SK-N-MC (cell line): ENCODE data around the gene RPH3AL.

Experiments used
- DNase-seq: peaks from one replicate; pipeline ENCODE4 v3.0.0-alpha.2; 2011; ENCODE audit warnings: low read depth, low spot score
- H3K27ac ChIP-seq: fragments of 200-600 bp; sonication (generic); 2 replicates; pipeline ENCODE4 v1.5.1; 2016; ENCODE audit warnings: mixed run types
- H3K36me3 ChIP-seq: fragments of 200-600 bp; sonication (generic); 2 replicates; pipeline ENCODE4 v1.6.1; 2017; ENCODE audit warnings: antibody characterized with exemption, low read length, mixed read lengths; ENCODE audit not compliant: insufficient read depth
- H3K4me3 ChIP-seq: fragments of 200-600 bp; sonication (generic); 2 replicates; pipeline ENCODE4 v1.5.1; 2016
- H3K9ac ChIP-seq: fragments of 200-600 bp; sonication (generic); 2 replicates; pipeline ENCODE4 v1.8.0; 2017; ENCODE audit warnings: mixed run types, mixed read lengths; ENCODE audit not compliant: insufficient read length
- H3K9me3 ChIP-seq: fragments of 200-600 bp; sonication (generic); 2 replicates; pipeline ENCODE4 v1.6.1; 2017; ENCODE audit warnings: low read depth, mild to moderate bottlenecking, antibody characterized with exemption, low read length, moderate library complexity, mixed read lengths
- EZH2 ChIP-seq: fragments of 200-600 bp; sonication (generic); IDR thresholded peaks from one replicate; pipeline ENCODE4 v1.6.1; 2017; ENCODE audit warnings: antibody characterized with exemption
- FOXP2 ChIP-seq: optimal IDR thresholded peaks from 2 replicates; pipeline ENCODE3; 2011; ENCODE audit warnings: mild to moderate bottlenecking, moderate library complexity; ENCODE audit not compliant: insufficient read depth; ENCODE audit errors: extremely low read length, control extremely low read depth
- POLR2AphosphoS5 ChIP-seq: IDR thresholded peaks from 2 replicates; pipeline ENCODE4 v1.6.1; 2012; ENCODE audit warnings: mild to moderate bottlenecking, low read depth, low read length, borderline replicate concordance

The RPH3AL gene

DNA sequence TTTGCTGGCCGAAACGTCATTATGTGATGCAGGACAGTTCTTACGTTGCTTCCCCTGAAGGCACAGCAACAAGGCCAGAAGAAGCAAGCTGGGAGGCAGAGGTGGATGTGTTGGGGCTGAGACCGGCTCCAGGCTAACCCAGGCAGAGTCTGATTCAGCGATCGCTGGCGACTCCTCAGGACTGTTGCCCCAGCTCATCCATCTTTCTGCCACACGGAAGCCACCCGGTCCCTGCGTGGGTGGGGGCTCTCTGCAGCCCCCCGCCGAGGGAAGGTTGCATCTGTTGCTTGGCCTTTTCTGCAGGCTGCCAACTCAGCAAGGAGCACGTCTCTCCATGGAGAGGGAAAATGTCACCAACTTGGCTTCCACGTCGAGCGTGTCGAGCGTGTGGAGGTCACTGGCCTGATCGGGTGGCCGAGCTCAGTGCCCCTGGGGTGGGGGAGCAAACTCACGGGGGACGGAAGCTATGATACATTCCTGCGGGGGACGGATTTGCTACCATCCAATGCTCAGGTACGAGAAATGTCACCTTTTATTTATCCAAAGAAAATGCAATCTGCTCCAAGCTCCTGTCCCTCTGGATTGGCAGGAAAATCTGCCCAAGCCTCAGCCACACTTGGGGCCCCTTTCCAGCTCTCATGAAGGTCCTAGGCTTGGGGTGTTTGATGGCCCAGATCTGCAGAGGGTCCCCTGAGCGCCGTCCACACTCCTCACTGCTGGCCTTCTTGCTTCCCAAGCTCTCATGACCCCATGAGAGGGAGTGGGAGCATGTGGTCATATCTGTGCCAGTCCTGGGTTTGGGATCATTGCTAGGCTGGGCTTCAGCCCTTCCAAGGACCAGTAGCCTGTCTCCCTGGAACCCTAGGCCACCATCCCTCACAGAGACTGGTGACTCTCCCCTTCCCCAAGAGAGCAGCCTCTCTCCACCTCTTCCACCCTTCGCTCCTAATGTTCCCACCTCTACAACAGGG, 69.4 kb downstream of the RPH3AL start:
- Histone ChIP-seq H3K9ac (no peak overlapping the region), H3K4me3 (no peak overlapping the region), H3K9me3 (no peaks in the 10 kb centered on the region), H3K27ac (no peak overlapping the region; the same call in 1 of the 2 replicates), H3K36me3 (no peaks in the 10 kb centered on the region; the same call in 1 of the 2 replicates)
- TF ChIP-seq POLR2AphosphoS5: no peak
- DNase-seq: no peak

DNA sequence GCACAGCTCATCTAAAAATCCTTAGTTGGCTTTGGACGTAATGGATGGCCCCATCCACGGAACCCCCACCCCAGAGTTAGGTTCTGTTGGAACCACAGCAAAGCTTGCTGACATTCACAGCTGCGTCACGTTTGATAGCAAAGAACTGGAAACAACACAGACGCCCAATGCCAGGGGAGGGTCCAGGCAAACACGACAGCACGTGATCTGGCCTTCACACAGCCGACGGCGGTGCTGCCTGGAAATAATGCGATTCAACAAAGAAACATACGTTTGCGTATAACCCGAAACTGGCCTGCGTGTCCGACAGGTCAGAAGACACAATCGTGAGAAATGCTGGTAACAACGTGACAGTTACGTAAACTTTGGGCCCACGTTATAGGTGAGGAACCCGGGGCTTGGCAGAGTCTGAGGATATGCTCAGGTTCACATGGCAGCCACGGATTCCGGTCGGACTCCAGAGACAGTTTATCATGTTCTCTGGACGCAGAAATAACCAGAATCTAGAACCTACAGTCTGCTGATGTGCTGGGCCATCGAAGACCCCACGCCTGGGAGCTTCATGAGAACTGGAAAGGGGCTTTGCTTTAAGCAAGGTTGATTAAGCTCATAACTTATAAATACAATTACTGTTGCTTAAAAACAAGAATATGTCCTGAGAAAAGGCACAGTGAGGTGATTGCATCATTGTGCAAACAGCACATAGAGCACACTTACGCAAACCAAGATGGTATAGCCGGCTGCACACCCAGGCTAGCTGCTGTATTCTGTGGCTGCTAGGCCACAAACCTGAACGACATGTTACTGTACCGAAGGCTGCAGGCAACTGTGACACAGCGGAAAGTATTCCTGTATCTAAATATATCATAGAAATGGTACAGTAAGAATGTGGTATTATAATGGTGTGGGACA, 70.4 kb downstream of the RPH3AL start:
- Histone ChIP-seq H3K9me3 (no peaks in the 10 kb centered on the region), H3K36me3 (no peaks in the 10 kb centered on the region; the same call in 1 of the 2 replicates), H3K27ac (no peak overlapping the region; the same call in 1 of the 2 replicates), H3K9ac (no peak overlapping the region), H3K4me3 (no peak overlapping the region)
- no peak for DNase-seq
- no peak for TF ChIP-seq POLR2AphosphoS5
- TF ChIP-seq EZH2: no peak
- TF ChIP-seq FOXP2: no peak

DNA sequence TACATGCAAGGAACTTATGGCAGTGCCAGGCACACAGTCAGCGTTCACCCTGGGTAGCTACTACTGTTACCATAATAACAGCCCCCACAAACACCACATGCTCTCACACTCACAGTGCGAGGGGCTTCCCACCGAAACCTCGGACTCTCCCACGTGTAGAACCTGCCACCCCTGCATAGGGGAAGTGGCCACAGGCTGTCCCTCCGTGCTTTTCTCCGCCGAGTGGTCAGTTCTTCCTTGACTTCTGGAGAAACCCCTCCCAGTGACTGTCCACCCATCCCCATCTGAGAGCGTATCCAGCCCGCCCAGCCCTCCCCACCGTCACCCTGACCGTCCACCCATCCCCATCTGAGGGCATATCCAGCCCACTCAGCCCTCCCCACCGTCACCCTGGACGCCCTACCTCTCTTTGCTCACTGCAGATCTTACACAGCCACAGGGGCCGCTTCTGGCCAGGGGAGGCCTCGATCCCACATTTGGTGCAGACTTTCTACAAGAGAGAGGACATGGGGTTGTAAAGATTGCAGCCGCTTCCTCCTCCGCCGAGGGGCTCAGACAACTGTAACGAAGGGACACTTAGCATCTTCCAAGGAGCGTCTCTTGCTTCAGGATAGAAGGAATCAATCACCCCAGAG, 71.1 kb downstream of the RPH3AL start:
- Histone ChIP-seq H3K36me3 (no peaks in the 10 kb centered on the region; the same call in 1 of the 2 replicates), H3K4me3 (no peak overlapping the region), H3K27ac (no peak overlapping the region), H3K9me3 (no peaks in the 10 kb centered on the region), H3K9ac (no peak overlapping the region)
- DNase-seq: no peak
- no peak for TF ChIP-seq FOXP2
- no peak for TF ChIP-seq POLR2AphosphoS5
- TF ChIP-seq EZH2: no peak

DNA sequence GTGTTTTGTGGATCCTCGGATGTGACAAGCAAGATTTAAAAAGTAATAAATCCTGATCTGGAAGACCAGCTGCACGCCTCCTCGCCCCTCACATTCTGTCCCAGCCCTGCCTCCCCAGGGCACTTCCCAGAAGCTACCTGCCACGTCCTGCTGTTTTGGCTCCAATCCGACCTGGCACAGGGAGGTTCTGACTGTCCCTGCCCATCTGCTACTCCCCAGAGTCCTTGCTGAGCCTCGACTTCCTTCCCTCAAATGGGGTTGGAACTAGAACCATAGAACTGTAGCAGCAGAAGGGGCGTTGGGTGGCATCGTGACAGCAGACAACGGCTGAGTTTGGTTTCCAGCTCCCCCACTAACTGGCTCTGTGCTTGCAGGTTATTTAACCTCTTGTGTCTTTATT, 71.7 kb downstream of the RPH3AL start:
- Histone ChIP-seq H3K27ac (peak overlapping the region; percentile 96), H3K9ac (no peak overlapping the region), H3K9me3 (no peaks in the 10 kb centered on the region), H3K4me3 (no peak overlapping the region), H3K36me3 (no peaks in the 10 kb centered on the region; the same call in 1 of the 2 replicates)
- no peak for TF ChIP-seq POLR2AphosphoS5
- TF ChIP-seq FOXP2: no peak
- TF ChIP-seq EZH2: no peak
- DNase-seq: no peak

DNA sequence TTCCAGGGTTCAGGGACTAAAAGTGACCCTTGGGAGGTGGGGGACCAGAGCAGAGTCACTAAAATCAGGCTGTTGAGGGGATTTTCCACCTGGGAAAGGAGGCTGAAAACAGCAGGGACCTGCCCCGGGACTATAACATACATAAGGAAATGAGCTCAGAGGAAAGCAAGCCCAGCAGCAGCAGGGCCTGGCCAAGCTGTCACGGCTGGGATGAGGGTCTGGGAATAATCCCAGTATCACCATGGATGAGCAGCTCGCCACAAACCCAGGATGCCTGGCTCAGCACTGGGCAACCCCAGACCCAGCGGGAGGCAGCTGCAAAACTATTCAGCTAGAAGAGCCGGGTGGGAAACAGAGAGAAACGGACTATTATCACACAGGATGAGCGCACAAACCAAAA, 72.4 kb downstream of the RPH3AL start:
- no peak for DNase-seq
- H3K4me3 ChIP-seq: peak overlapping the region; percentile 30; the same call in 1 of the 2 replicates
- no peaks in the 10 kb centered on the region for H3K9me3 ChIP-seq
- peak overlapping the region; percentile 96 for H3K27ac ChIP-seq
- no peak overlapping the region for H3K9ac ChIP-seq
- H3K36me3 ChIP-seq: no peaks in the 10 kb centered on the region; the same call in 1 of the 2 replicates
- no peak for TF ChIP-seq FOXP2
- no peak for TF ChIP-seq POLR2AphosphoS5
- no peak for TF ChIP-seq EZH2

DNA sequence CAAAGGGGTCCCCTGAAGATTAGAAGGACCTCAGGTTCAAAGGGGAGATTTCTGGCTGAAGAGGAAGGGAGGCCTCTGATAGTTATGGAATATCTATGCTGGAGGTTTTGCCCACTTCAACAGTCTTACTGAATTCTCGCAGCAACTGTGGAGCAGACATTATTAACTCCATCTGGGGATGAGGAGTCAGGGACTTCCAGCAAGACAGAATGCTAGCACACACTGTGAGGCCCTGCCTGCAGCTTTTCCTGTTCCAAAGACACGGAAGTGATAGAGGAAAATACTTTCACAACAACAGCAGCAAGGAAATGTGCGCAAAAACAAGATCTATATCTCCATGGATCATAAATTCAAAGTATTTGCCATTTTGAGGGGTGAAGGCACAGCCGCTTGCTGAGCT, 72.8 kb downstream of the RPH3AL start:
- Histone ChIP-seq H3K36me3 (no peaks in the 10 kb centered on the region; the same call in 1 of the 2 replicates), H3K9me3 (no peaks in the 10 kb centered on the region), H3K27ac (peak overlapping the region; percentile 96), H3K9ac (no peak overlapping the region), H3K4me3 (peak overlapping the region; percentile 30; the same call in 1 of the 2 replicates)
- TF ChIP-seq FOXP2: no peak
- TF ChIP-seq POLR2AphosphoS5: no peak
- TF ChIP-seq EZH2: no peak
- peak; percentile 35 for DNase-seq

DNA sequence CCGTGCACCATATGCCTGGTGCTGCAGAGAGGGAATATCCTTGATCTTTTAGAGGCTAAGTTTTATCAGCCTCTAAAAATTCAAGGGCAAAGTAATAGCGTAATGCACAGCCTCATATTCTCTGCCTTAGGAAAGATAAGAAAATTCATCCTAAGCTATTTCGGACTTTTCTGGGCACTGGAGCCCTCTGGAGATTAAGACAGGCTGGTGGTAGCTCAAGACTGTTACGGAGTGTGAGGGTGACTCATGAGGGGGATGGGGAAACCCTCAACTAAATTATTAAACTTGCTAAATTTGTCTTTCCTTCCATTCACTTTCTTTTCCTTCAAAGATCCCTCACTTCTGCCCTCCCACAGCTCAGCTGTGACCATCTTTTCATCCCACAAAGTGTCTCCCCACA, 73.3 kb downstream of the RPH3AL start:
- H3K36me3 ChIP-seq: no peaks in the 10 kb centered on the region; the same call in 1 of the 2 replicates
- no peak for DNase-seq
- TF ChIP-seq FOXP2: no peak
- no peak for TF ChIP-seq POLR2AphosphoS5
- TF ChIP-seq EZH2: no peak
- H3K4me3 ChIP-seq: peak overlapping the region; percentile 30; the same call in 1 of the 2 replicates
- no peaks in the 10 kb centered on the region for H3K9me3 ChIP-seq
- H3K9ac ChIP-seq: no peak overlapping the region
- H3K27ac ChIP-seq: peak overlapping the region; percentile 96

DNA sequence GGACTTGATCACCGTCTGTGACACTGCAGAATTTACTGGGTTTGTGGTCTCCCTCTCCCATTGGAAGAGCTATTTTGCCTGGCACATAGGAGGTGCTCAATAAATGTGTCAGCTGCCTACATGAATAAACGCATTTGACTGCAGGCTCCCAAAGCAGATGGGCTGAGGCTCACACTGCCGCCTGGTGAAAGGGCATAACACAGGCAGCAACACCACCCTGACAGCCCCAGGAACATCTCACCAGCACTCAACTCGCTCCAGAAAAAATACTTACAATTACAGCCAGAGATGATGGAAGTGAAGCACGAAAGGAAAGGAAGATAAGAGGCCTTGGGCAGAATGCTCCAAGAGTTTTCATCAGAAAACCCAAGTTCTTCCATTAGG, 73.9 kb downstream of the RPH3AL start:
- no peak for TF ChIP-seq EZH2
- no peak for TF ChIP-seq POLR2AphosphoS5
- no peak for TF ChIP-seq FOXP2
- Histone ChIP-seq H3K4me3 (no peak overlapping the region), H3K9me3 (no peaks in the 10 kb centered on the region)

More for the DNA sequence above, 73.9 kb downstream of the RPH3AL start:
- no peak for DNase-seq
- no peaks in the 10 kb centered on the region; the same call in 1 of the 2 replicates for H3K36me3 ChIP-seq
- no peak overlapping the region for H3K9ac ChIP-seq
- H3K27ac ChIP-seq: peak overlapping the region; percentile 96; the same call in 1 of the 2 replicates
